H1 (cell line): ENCODE measurements around the gene DDX51. TPM values are rescaled to one million over a fixed set of nuclear protein-coding genes. Genes with fewer than 3 reads are reported as not detected.

ENCODE experiments used
- TCF12 ChIP-seq: IDR thresholded peaks from 2 replicates; pipeline ENCODE4 v1.6.1; 2011; ENCODE audit warnings: low read depth, mild to moderate bottlenecking, low read length
- polyA plus RNA-seq, 7 experiments: library from polyadenylated mRNA; depleted of rRNA in 3 of 7; stranded (reverse) in 5 of 7; unstranded in 2 of 7; fragments of >200 nt in 5 of 7; fragments of 200-250 nt in 2 of 7; gene quantifications; 1 replicate in 5 of 7; 2 replicates in 1 of 7; 4 replicates in 1 of 7; pipeline versions ENCODE4 v1.2.1 to v1.2.3, GENCODE V29; 2011 to 2013; ENCODE audit warnings: missing spikeins in 2 of 7, mixed read lengths in 2 of 7
- small RNA-seq: library from polyadenylated mRNA; stranded (forward); fragments of <200 nt; extraction: miRNeasy Mini kit (QIAGEN cat#:217004); gene quantifications from one replicate; pipeline ENCODE3, GENCODE V24; 2013; ENCODE audit not compliant: insufficient read depth
- total RNA-seq: library from RNA; stranded (reverse); fragmentation: NEBNext Ultra II Directional; extraction: Animal tissue kit (Norgen Biotek cat#: 25700); gene quantifications from 2 replicates; pipeline ENCODE4 v1.2.1, GENCODE V29; 2021

The DDX51 gene
- total and polyA plus RNA-seq, 2 of the 8 experiments (the other 6 are each of a cell fraction or from before 2014, with no cell fraction given): 11.2 to 24.4 TPM

GRCh38 chr12:132089407-132089910 lies 54.7 kb downstream of the DDX51 start (continued):
- TF ChIP-seq TCF12: no peak

Small RNA genes lying within 50 kb of the gene (small RNA-seq; reads per million reads assigned to genes)
- not detected for gene AC138466.3

Other genes starting within 250 kb of the DDX51 start
- 44.1 and 48.5 TPM in 2 replicates for gene ULK1, start 249.7 kb downstream of the DDX51 start, total RNA-seq
- gene ULK1, start 249.7 kb downstream of the DDX51 start, polyA plus RNA-seq (2011; rRNA removed): 13.0 and 26.4 TPM in 2 replicates
- gene PUS1, start 215.0 kb downstream of the DDX51 start, total RNA-seq: 81.2 and 82.5 TPM in 2 replicates
- 48.1 and 65.7 TPM in 2 replicates for gene PUS1, start 215.0 kb downstream of the DDX51 start, polyA plus RNA-seq (2011; rRNA removed)
- gene EP400, start 194.4 kb downstream of the DDX51 start, total RNA-seq: 69.6 and 69.7 TPM in 2 replicates
- gene EP400, start 194.4 kb downstream of the DDX51 start, polyA plus RNA-seq (2011; rRNA removed): 13.1 and 16.2 TPM in 2 replicates
- 38.5 and 40.3 TPM in 2 replicates for gene NOC4L, start 138 bp upstream of the DDX51 start, total RNA-seq
- 26.8 and 40.3 TPM in 2 replicates for gene NOC4L, start 138 bp upstream of the DDX51 start, polyA plus RNA-seq (2011; rRNA removed)
- gene GALNT9, start 185.3 kb upstream of the DDX51 start, total RNA-seq: 2.0 and 3.3 TPM in 2 replicates
- gene GALNT9, start 185.3 kb upstream of the DDX51 start, polyA plus RNA-seq (2011; rRNA removed): 3.6 and 5.3 TPM in 2 replicates